Right kidney (tissue), 9 donors: ENCODE results near the gene MAGI1.
A peak's percentile ranks its signal among the peaks of the same experiment; 100 is the strongest.
"Not testable (repeated sequence)": the region's sequence is repeated elsewhere in the genome, so short reads cannot be mapped to it uniquely, and the experiment has no call there.

Experiments used
- DNase-seq: peaks from one replicate; pipeline ENCODE4 v3.0.0-alpha.2; 2016
- long read RNA-seq, 8 donors: transcript quantifications; one replicate each; lab custom pipeline, GENCODE V29; 2026

MAGI1 gene
- long read RNA-seq, donor 1: 0 reads
- long read RNA-seq, donor 2: 0 reads
- long read RNA-seq, donor 3: 0 reads
- long read RNA-seq, donor 4: 0 reads
- long read RNA-seq, donor 5, full-length matches to known transcripts: 1 of 6 reads
- long read RNA-seq, donor 5, partial matches to known transcripts: 5 of 6 reads
- long read RNA-seq, donor 5, other reads (novel, unspliced or antisense): 0 of 6 reads
- long read RNA-seq, donor 6: 0 reads
- long read RNA-seq, donor 7: 0 reads
- long read RNA-seq, donor 8, partial matches to known transcripts: 7 of 7 reads
- long read RNA-seq, donor 8, other reads (novel, unspliced or antisense): 0 of 7 reads

GRCh38 chr3:66038726-66039589 lies at the start of gene MAGI1:
Gene MAGI1 (minus strand): TSS chr3:66038918. CDS start chr3:66038308, 610 bp downstream.
- peak; percentile 96 for DNase-seq

- DNase-seq: peak; percentile 4
These were observed 45.1 kb upstream of the MAGI1 start for GRCh38 chr3:66083784-66084213.

- DNase-seq: no peak
These were observed 44.5 kb upstream of the MAGI1 start for GRCh38 chr3:66083096-66083678.

GRCh38 chr3:66082679-66083078 lies 44.0 kb upstream of the MAGI1 start:
- no peak for DNase-seq

- DNase-seq: no peak
These were observed 41.4 kb upstream of the MAGI1 start for GRCh38 chr3:66080167-66080566.

- DNase-seq: no peak
These were observed 39.3 kb upstream of the MAGI1 start for GRCh38 chr3:66077973-66078372.

- peak; percentile 21 for DNase-seq
These were observed 38.2 kb upstream of the MAGI1 start for GRCh38 chr3:66076861-66077470.

DNA sequence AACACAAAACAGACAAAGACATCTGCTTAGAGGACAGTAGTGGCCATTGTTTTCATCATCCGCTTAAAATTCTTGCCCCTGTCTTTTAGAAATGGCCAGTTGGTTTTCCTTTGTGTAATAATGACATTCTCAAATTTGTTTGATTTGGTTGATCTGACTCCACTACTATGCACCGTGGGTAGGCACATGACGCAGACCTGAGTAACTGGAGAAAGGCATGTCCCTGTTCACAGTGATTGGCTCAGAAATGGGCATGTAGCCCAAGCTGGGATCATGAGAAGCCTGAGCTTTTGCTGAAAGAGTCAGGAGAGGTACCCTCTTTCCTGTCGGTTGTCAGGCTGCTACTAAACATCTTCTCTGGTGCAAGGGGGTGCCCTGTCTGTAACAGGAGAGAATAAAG lies 36.6 kb upstream of the MAGI1 start:
- DNase-seq: no peak

DNA sequence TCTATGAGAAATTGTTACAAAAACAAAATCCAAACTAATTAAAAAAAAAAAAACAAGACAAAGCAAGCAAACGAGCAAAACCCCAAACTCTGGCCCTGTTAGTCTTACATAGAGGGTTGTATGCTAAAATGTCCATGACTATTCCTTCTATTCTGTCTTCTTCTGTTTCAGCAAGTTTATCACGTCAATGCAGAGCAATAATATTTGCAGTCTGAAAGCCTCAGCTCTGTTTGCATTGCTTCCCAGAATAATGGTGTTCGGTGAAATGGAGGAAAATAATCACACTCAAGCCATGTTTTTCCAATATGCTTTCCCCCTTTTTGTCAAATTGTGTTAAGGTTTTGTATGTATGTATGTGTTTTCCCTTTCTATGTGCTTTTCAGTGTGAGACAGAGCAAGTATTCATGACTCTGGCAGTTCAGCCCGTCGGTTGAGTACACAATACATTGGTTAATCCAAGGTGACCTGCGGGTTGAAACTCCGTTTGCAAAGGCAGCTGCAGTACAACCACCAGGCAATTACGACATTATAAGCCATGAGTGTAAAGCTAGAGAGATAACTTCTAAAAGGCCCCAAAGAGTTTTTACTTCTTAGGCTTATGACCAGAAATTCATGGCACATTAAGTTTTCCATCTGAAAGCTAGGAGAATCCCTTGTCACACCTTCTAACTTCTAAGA lies 34.9 kb upstream of the MAGI1 start:
- no peak for DNase-seq

DNA sequence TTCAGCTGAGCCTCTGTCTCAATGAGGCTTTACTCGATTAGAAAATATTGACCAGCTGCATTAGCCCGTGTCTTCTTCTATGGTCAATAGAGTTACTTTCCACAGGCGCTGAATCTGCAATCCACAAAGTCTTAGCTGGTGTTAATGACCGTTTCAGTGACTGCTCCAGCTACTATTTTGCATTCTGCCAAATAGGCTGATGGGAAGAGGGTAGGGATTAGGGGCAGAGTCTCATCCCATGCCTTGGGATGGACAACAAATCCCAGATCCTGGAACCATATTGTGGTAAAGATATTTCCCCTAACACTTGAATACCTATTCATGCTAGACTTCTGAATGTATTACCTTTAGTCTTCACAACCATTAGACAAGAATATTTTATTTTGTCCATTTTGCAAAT lies 29.5 kb upstream of the MAGI1 start:
- DNase-seq: no peak

- no peak for DNase-seq
These were observed 28.4 kb upstream of the MAGI1 start for GRCh38 chr3:66066963-66067617.

- DNase-seq: no peak
These were observed 16.6 kb upstream of the MAGI1 start for GRCh38 chr3:66055289-66055688.

GRCh38 chr3:66053550-66054094 lies 14.9 kb upstream of the MAGI1 start:
- DNase-seq: no peak

DNA sequence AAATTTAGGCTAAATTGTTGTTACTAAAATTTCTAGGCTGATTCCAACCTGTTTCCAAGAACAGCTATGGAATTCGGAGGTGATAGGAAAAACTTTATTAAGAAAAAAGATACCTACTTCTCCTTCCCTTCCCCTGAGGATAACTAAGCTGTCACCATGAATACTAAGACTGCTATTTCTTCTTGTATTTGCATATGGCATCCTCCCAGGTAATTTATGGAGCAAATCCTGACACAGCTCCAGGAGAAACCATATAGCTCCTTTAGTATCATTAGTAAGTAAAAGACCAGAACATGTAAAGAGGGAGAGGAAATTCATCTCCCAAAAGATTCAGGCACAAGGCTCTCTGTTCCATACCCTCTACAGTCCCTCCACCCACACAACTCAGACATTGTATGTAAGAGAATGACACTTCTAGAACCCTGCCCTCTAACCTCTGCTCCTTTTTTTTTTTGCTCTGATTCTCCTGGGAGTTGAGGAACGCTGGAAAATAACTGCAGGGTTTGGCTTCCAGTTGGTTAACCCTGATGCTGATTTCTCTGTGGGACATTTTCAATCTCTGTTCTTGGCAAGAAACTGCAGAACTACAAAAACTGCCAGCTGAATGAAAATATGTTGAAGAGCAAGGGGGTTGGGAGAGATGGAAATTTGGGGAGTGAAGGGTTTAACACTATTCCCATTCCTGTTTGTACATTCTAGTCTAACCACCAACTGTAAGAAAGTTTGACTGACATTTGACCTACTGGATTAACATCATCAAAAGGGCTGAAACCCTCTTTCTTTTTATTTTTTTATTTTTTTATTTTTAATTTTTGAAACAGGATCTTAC lies 14.2 kb upstream of the MAGI1 start:
- DNase-seq: no peak

GRCh38 chr3:66050821-66051220 lies 12.1 kb upstream of the MAGI1 start:
- DNase-seq: no peak

DNA sequence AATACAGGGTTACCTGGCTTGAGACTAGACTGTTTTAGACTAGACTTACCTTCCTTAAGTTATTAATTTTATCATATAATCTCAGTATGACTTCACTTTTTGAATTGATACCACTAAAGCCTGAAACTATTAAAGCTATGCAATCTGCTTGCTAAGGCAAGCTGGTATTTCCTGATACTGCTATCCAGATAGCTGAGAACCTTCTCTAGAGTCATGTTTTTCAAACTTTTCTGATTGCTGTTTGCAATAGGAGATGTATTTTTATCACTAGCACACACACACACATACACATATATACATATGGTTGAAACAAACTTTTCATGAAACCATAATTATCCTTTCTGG lies 9.3 kb upstream of the MAGI1 start:
- DNase-seq: no peak

DNA sequence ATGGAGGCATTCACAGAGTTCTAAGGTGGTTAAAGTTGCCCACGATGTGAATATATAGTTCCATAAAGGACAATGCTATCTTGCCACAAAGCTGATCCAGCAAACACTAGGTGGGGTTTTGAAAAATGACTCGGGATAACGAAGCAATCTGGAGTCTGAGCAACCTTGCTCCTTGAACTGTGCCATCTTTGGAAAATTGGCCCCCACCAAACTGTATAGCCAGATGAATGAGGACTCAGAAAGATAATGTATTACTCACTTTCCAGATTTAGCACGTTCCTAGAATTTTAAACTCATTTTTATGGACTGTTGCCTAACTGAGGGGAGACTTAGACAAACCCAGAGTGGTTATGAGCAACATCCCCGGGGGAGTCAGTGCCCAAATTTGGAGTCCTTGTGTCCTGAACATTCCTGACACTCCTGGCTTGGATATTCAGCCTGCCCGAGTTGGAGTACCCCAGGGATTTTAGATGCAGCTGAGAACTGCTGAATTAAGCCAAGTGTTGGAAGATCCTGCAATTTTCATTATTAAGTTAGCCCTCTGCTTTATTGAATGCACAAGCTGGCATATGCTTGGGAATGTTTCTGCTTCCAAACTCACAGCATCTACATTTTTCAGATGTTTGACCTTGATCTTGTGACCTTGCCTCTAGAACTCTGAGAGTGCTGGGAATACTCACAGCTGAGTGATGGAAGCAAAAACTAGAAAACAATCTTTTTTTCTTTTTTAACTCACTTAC lies 8.8 kb upstream of the MAGI1 start:
- DNase-seq: no peak

DNA sequence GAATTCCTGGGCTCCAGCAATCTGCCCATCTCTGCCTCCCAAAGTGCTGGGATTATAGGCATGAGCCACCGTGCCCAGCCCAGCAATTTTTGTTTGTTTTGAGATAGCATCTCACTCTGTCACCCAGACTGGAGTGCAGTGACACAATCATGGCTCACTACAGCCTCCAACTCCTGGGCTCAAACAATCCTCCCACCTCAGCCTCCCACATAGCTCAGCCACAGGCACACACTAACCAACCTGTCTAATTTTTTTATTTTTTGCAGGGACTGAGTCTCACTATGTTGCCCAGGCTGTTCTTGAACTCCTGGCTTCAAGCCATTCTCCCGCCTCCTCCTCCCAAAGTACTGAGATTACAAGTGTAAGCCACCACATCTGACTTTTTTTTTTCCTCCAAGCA lies 7.6 kb upstream of the MAGI1 start:
- DNase-seq: not testable (repeated sequence)

DNA sequence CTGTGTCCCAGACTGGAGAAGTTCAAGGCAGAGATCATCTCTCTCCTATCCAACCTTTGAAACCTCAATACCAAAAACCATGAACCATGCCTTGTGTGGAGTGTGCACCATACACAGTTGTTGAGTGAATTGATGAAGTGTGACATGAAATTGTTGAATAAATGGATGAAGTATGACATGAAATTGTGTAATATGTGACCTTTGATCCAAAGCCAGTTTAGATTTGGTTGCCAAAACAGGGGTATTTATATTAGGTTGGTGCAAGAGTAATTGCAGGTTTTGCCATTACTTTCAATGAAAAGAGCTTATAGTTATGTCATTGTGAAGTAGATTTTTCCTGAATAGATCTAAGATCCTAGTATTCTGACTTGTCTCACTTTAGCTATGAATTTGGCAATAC lies 3.1 kb upstream of the MAGI1 start:
- DNase-seq: no peak

GRCh38 chr3:66041116-66041515 lies 2.4 kb upstream of the MAGI1 start:
- no peak for DNase-seq
